Stimulated activated naive CD4-positive, alpha-beta T cell (primary cell): Measurements from ENCODE around the gene HSPB1.
A peak's percentile ranks its signal among the peaks of the same experiment; 100 is the strongest.
"Not testable (repeated sequence)": the region's sequence is repeated elsewhere in the genome, so short reads cannot be mapped to it uniquely, and the experiment has no call there.

ENCODE experiments used
- DNase-seq, 6 experiments: peaks; one replicate each; lab custom pipeline; 2025; lab: John Stamatoyannopoulos, UW

Gene HSPB1

GRCh38 chr7:76281706-76282343 is 20.6 kb upstream of the HSPB1 start:
- no peak for DNase-seq

DNA sequence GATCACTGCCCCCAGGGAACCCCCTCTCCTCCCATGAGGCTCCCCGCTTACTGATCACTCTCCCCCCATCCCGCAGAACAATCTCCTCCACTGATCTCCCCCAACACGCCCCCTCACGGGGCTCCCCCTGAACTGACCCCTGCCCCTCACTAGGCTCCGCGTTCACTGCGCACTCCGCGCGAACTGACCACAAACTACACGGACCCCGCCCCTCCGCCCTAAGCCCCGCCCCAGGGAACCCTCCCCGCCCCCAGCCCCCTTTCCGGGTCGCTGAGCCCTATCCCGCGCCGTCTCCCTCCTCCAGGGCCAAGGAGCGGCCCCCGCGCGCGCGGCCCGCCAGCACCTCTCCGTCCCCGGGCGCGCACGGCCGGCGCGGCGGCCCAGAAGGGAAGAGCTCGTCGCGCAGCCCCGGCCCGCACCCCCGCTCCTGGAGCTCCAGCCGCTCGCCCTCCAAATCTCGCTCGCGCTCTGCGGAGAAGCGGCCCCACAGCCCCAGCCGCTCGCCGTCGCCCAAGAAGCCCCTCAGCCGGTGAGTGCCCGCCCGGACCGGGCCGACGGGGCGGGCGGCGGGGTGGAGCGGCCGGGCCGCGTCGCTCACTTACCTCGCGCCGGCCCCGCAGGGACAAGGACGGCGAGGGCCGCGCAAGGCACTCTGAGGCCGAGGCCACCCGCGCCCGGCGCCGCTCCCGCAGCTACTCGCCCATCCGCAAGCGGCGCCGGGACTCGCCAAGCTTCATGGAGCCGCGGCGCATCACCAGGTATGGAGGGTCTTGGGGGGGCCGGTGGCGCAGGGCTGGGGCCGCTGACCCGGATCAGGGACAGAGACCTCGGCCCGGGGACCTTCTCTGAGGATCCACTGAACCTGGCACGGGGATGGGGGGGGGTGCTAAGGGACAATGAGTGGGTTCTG is 19.9 kb upstream of the HSPB1 start:
- peak in 2 of 6 experiments; percentile 13 to 25 for DNase-seq

DNA sequence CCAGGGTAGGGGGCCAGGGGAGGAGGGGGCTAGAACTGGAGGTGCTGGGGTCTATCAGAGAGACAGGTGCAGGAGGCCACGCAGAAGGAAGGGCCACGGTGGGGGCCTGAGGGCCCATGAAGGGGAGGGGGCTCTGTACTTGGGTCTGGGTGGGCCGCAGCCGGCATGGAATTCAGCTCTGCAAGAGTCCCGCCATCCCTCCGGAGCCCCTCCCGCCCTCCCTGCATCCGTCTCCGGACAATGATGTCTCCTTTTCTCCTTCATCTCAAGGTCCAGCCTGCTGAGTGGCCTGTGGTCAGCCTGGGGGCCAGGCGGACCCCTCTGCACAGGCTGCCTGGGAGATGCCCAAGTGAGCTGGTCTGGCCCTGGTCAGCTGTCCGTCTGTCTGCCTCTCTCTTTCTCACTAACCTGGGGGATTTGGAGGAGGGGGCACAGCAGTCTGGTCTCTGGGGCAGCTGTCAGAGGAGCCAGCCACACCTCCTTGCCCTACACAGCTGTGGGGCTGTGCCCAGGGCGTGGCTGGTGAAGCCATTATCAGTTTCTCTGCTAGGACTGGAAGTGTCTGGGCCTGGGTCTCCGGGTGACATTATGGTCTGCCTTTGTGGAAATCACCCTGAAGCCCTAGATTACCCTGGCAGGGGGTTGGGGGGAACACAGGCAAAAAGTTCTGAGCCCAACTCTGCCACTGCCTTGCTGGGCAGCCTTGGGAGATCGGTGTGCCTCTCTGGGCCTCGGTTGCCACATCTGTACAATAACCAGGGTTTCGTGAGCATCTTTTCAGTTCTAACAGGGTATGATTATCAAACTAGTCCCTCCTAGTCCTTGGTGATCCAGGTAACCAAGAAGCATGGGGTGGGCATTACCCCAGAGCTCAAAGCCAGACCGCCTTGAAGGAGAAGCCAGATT is 19.0 kb upstream of the HSPB1 start:
- DNase-seq: no peak

DNA sequence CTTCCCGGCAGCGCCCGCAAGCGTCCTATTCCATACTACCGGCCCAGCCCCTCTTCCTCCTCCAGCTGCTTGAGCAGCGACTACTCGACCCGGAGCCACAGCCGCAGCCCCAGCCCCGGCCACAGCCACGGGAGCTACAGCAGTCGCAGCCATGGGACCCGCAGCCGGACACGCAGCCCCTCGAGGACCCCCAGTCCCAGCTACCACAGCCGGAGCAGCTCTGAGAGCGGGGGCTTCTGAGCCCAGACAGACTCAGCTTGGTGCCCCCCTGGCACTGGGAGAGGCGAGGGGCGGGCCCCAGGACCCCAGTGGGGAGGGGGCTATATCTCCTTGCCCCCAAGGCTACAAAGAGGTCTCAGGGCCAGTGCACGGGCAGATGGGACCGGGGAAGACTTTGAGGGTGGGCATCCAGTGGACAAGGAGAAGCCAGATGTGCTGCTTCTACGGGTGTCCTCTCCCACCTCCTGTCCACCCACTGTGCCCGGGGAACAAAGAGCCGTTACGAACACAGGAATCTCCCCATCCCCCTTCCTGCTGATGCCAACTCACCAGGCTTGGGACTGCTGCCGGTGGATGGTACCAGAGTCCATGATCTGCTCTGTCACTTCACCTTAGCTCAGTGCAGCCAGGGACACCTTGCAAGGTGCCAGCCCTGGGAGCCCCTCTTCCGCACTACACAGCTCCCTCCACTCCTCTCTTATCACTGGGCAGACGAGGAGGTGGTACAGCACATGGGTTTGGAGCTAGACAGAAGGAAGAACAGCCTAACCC is 16.7 kb upstream of the HSPB1 start:
- DNase-seq: no peak

GRCh38 chr7:76286842-76287403 is 15.6 kb upstream of the HSPB1 start:
- no peak for DNase-seq

GRCh38 chr7:76290847-76291350 is 11.6 kb upstream of the HSPB1 start:
- DNase-seq: not testable (repeated sequence)

DNA sequence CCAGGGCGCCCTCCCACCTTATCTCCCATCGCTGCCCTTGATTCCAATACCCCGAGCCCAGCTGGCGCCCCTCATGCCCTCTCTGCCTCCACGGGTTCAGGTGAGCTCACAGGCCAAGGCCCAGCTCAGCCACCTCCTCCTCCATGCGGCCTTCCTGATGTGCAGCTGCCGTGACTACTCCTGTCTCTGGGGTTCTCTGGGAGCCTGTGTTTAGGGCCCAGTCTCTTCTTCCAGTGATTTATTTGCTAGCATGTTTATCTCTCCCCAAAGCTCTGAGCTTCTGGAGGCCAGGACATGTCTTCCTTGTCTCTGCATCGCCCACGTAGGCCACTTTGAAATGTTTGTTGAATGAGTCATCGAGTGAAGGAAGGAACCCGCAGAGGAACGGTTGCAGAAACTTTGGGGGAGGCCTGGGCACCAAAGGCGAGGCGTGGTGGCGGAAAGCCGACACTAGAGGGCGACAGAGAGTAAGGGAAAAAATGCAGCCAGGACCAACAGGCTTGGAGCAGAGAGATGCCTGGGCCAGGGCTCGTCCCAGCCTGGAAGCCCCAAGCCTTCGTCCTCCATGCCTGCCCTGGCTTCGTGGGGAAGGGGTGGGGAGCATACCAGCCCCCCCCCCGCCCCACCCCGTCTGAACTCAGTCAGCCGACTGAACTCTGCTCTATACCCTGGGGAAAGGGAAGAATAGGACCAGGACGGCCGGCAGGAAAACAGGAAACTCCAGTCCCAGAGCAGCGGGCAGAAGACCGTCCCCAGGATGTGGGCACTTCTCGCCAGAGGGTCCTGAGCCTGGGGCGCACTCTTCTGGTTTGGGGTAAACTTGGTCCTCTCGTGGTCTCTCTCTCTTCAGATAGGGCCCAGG is 10.9 kb upstream of the HSPB1 start:
- peak; percentile 42 to 86 (median 74) for DNase-seq

GRCh38 chr7:76292213-76292573 is 10.3 kb upstream of the HSPB1 start:
- no peak for DNase-seq

GRCh38 chr7:76292911-76293310 is 9.6 kb upstream of the HSPB1 start:
- DNase-seq: not testable (repeated sequence)

DNA sequence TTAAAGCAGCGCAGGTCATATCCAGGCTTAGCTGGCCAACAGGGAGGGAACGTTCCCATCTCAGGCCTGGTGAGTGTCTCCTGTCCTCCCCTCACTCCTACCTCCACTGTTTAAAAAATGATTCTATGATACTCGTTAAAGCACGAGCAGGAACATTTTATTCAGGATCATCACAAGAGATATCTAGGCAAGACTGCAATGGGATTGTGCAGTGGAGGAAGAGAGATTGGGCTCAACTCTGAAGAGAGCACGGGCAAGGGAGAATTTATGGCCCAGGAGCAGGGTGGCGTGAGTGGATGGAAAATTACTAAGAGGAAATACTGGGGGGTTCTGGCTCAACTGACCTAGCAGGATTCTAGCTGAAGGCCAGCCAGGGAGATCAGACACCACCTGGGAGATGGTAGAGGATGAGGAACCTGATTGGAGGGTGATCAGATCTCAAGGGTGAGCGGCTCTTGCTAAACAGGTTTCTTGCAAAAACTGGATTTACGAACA is 9.0 kb upstream of the HSPB1 start:
- DNase-seq: no peak

DNA sequence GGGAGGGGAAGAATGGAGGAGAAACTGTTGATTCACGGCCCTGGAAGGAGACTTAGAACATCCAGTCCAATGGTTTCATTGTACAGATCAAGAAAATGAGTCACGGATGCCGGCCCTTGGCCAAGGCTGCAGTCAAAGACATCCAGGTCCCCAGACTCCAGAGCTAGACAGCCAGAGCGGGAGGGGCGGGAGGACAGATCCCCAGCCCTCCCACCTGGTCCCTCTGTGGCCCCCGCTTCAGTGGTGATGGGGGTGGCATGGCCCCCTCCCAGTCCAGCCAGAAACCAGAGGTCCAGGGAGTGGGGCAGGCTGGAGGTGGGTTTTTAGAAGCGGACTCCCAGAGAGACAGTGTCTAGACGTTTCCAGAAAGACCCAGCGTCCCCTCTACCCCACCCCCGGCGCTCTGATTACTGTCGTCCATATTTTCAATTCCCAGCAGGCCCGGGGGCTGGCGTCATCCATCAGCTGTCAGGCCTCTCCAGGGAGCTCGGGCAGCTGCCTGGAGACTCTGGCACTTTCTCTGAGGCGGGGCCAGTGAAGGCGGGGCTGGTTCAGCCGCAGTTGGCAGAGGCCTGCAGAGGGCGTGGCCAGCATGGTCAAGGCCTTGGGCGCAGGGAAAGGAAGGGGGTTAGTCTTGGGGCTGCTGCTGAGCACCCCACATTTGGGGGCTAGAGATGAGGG is 8.0 kb upstream of the HSPB1 start:
- no peak for DNase-seq

DNA sequence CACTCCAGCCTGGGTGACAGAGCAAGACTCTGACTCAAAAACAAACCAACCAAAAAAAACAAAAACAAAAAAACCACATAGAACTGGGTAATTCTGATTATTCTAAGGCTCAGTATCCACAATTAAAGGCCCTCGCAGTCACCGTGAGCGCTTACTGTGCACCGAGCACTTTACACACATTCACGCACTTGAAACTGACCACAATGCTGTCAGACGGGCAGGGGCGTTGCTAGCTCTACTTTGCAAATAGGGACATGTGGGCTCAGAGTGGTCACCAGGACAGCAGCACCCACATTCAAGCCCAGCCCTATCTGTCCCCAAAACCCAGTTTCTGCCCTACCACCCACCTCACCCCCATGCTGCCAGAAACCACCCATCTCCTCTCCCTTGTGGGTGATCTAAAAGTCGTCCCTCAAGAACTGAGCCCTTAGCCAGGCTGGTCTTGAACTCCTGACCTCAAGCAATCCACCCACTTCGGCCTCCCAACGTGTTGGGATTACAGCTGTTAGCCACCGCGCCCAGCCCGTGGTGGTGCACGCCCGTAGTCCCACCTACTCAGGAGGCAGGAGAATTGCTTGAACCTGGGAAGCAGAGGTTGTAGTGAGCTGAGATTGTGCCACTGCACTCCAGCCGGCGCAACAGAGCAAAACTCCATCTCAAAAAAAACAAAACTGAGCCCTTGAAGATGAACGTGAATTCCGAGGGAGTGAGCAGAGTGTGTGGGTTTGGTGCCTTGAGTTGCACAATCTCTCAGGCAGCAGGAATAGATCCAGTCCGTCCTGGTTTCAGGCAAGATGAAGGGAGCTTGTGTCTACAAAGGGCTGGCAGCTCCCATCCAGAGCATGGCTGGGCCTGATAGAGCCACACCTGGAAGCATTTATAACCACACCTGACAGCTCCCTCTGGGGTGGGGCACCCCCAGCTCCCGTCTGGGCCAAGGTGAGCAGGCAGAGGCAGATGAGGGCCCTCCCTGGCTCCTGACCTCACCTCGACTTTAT is 5.4 kb upstream of the HSPB1 start:
- no peak for DNase-seq

DNA sequence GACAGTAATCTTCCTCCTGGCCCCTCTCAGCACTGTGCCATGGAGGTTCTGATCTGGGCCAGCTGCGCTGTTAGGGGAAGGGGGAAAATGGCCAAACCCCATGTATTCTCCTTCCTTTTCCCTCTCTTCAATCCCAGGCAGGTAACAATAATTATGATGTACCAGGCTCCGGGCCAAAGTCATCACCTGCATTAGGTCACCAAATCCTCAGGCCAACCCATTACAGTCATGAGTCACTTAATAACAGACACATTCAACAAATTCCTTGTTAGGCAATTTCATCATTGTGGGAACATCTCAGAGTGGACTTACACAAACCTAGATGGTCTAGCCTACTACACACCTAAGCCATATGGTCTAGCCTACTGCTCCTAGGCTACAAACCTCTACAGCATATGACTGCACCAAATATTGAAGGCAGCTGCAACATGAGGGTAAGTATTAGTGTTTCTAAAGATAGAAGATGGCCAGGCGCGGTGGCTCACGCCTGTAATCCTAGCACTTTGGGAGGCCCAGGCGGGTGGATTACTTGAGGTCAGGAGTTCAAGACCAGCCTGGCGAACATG is 2.2 kb upstream of the HSPB1 start:
- DNase-seq: no peak

GRCh38 chr7:76301000-76301399 is 1.5 kb upstream of the HSPB1 start:
- no peak for DNase-seq

DNA sequence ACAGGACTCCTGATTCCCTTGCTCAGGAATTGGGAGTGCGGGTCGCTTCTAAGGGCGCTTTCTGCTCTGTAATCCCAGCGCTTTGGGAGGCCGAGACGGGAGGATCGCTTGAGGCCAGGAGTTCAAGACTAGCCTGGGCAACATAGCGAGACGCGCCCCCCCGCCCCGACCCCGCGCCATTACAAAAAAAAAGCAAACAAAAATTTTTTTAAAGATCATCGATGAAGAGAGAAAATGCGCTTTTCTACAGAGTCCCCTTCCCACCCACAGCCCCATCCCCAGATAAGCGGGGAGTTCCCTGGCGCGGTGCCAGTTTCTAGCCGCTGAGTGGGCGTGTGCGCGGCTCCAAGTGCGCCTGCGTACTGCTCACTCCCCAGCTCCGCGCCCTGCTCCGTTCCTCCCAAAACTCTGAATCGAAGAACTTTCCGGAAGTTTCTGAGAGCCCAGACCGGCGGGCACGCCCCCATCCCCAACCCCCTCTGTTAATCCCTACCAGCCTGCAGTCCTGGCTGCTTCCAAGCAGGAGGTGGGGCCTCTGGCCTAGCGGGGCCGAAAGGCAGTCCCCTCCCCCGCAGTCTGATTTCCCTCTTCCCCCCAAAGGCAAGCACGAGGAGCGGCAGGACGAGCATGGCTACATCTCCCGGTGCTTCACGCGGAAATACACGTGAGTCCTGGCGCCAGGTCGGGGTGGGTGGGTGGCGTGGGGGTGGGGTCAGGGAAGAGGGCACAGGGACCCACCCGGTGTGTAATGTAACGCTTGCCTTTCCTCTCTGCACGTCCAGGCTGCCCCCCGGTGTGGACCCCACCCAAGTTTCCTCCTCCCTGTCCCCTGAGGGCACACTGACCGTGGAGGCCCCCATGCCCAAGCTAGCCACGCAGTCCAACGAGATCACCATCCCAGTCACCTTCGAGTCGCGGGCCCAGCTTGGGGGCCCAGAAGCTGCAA is 1.0 kb downstream of the HSPB1 start:
- peak; percentile 37 to 87 (median 77) for DNase-seq

DNA sequence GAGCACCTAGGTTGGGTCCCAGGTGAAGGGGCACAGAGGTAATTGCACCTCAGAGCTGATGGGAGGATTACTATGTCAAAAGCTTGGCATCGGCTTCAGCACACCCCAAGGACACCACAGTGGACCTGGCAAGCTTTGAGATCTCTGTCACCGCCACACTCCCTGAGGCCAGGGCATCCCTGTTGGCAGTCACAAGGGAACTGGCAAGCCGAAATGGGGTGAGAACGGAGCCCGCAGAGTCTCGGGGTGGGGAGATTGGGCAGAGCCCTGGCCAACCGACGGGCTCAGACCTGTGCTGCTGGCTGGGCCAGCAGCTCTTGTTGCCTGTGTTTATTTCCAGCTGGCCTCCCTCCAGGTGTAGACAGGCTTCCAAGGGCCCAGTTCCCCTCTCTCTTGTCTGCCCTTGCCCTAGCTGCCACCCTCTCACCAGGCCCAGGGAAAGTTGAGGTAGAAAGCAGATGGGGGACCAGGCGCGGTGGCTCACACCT is 2.5 kb downstream of the HSPB1 start:
- DNase-seq: no peak
